HEK293T (cell line): ENCODE results near the gene TOMM70.

Experiments used
- CTCF ChIA-PET: fragments of 350-600 bp; formaldehyde crosslinking; extraction: SDS; loops from one replicate; lab custom pipeline; 2021; ENCODE audit warnings: antibody characterized with exemption, inconsistent platforms; lab: Yijun Ruan, JAX
- POLR2A ChIA-PET: fragments of 350-600 bp; formaldehyde crosslinking; extraction: SDS; loops from one replicate; lab custom pipeline; 2020; ENCODE audit warnings: antibody characterized with exemption, inconsistent platforms; lab: Yijun Ruan, JAX
- DNase-seq: peaks from one replicate; pipeline ENCODE4 v3.0.0; 2012; ENCODE audit warnings: mixed read lengths; ENCODE audit errors: extremely low spot score
- ARNT ChIP-seq: fragments of 450-650 bp; IDR thresholded peaks from 2 replicates; pipeline ENCODE4 v1.6.1; 2017; ENCODE audit warnings: mild to moderate bottlenecking
- BHLHE40 ChIP-seq: fragments of 450-650 bp; IDR thresholded peaks from 2 replicates; pipeline ENCODE4 v1.6.1; 2016; ENCODE audit warnings: mild to moderate bottlenecking, moderate library complexity, borderline replicate concordance
- CTBP1 ChIP-seq: fragments of 450-650 bp; IDR thresholded peaks from 2 replicates; pipeline ENCODE4 v1.6.1; 2016; ENCODE audit warnings: borderline replicate concordance
- ELF4 ChIP-seq: fragments of 450-650 bp; IDR thresholded peaks from 2 replicates; pipeline ENCODE4 v1.6.1; 2017; ENCODE audit warnings: antibody characterized with exemption
- FOXA1 ChIP-seq: fragments of 450-650 bp; IDR thresholded peaks from 2 replicates; pipeline ENCODE4 v1.6.1; 2016; ENCODE audit warnings: mild to moderate bottlenecking
- FOXK2 ChIP-seq: fragments of 450-650 bp; IDR thresholded peaks from 2 replicates; pipeline ENCODE4 v1.6.1; 2016; ENCODE audit warnings: mild to moderate bottlenecking
- FOXM1 ChIP-seq: fragments of 450-650 bp; IDR thresholded peaks from 2 replicates; pipeline ENCODE4 v1.6.1; 2017; ENCODE audit warnings: mild to moderate bottlenecking, borderline replicate concordance
- HDGF ChIP-seq: fragments of 450-650 bp; IDR thresholded peaks from 2 replicates; pipeline ENCODE4 v1.6.1; 2017; ENCODE audit warnings: antibody characterized with exemption, borderline replicate concordance
- L3MBTL2 ChIP-seq: fragments of 450-650 bp; conservative IDR thresholded peaks from 2 replicates; pipeline ENCODE4 v1.6.1; 2016; ENCODE audit warnings: mild to moderate bottlenecking
- LEF1 ChIP-seq: fragments of 450-650 bp; IDR thresholded peaks from 2 replicates; pipeline ENCODE4 v1.6.1; 2017; ENCODE audit warnings: mild to moderate bottlenecking, borderline replicate concordance
- NFRKB ChIP-seq: fragments of 450-650 bp; IDR thresholded peaks from 2 replicates; pipeline ENCODE4 v1.6.1; 2016; ENCODE audit warnings: mild to moderate bottlenecking, moderate library complexity
- PKNOX1 ChIP-seq: fragments of 450-650 bp; IDR thresholded peaks from 2 replicates; pipeline ENCODE4 v1.6.1; 2016
- SP1 ChIP-seq: fragments of 450-650 bp; IDR thresholded peaks from 2 replicates; pipeline ENCODE4 v1.6.1; 2017
- SUZ12 ChIP-seq: fragments of 450-650 bp; IDR thresholded peaks from 2 replicates; pipeline ENCODE4 v1.6.1; 2016; ENCODE audit warnings: mild to moderate bottlenecking
- TARDBP ChIP-seq: fragments of 450-650 bp; IDR thresholded peaks from 2 replicates; pipeline ENCODE4 v1.6.1; 2016
- ZNF384 ChIP-seq: fragments of 450-650 bp; IDR thresholded peaks from 2 replicates; pipeline ENCODE4 v1.6.1; 2016

TOMM70 gene

GRCh38 chr3:100419406-100419805 is 18.5 kb upstream of the TOMM70 start:
- DNase-seq, result no peak
- TF ChIP-seq ZNF384, result no peak
- no peak for TF ChIP-seq NFRKB
- TF ChIP-seq PKNOX1, result no peak
- CTCF ChIA-PET, result no interaction called here
- POLR2A ChIA-PET, result interaction anchor here (1.4 kb wide), 1 partner anchor 15 kb away, joined by 4 read pairs; no protein-coding TSS in a partner anchor

- TF ChIP-seq SP1, result no peak
- TF ChIP-seq PKNOX1, result no peak
- TF ChIP-seq HDGF, result no peak
- TF ChIP-seq L3MBTL2, result no peak
- no peak for TF ChIP-seq ZNF384
- TF ChIP-seq LEF1, result no peak
- TF ChIP-seq FOXA1, result no peak
- no peak for TF ChIP-seq CTBP1
- no peak for TF ChIP-seq ELF4
- no peak for TF ChIP-seq SUZ12
- TF ChIP-seq FOXK2, result no peak
- TF ChIP-seq ARNT, result no peak
- no peak for TF ChIP-seq BHLHE40
- ChIA-PET CTCF (no interaction called here), POLR2A (no interaction called here)
- DNase-seq, result no peak
These were observed 16.0 kb upstream of the TOMM70 start for GRCh38 chr3:100416863-100417262.

- DNase-seq, result no peak
- ChIA-PET POLR2A (no interaction called here), CTCF (no interaction called here)
- TF ChIP-seq ARNT, result no peak
- TF ChIP-seq LEF1, result no peak
- TF ChIP-seq NFRKB, result no peak
- no peak for TF ChIP-seq CTBP1
- no peak for TF ChIP-seq FOXA1
- TF ChIP-seq FOXK2, result no peak
- no peak for TF ChIP-seq PKNOX1
- no peak for TF ChIP-seq HDGF
- no peak for TF ChIP-seq SUZ12
- no peak for TF ChIP-seq ZNF384
- TF ChIP-seq ELF4, result no peak
- TF ChIP-seq L3MBTL2, result no peak
These were observed 15.3 kb upstream of the TOMM70 start for GRCh38 chr3:100416176-100416575.

- ChIA-PET POLR2A (interaction anchor here (0.9 kb wide), 1 partner anchor 12 kb away, joined by 3 read pairs; the partner anchor contains the start of gene LNP1), CTCF (no interaction called here)
- no peak for DNase-seq
- TF ChIP-seq SUZ12, result no peak
- no peak for TF ChIP-seq PKNOX1
- no peak for TF ChIP-seq LEF1
- TF ChIP-seq FOXA1, result no peak
- no peak for TF ChIP-seq L3MBTL2
- no peak for TF ChIP-seq ARNT
- TF ChIP-seq HDGF, result no peak
- no peak for TF ChIP-seq CTBP1
- no peak for TF ChIP-seq NFRKB
- no peak for TF ChIP-seq ZNF384
- TF ChIP-seq FOXK2, result no peak
- no peak for TF ChIP-seq FOXM1
- no peak for TF ChIP-seq ELF4
- no peak for TF ChIP-seq SP1
- no peak for TF ChIP-seq TARDBP
- no peak for TF ChIP-seq BHLHE40
These were observed 12.7 kb upstream of the TOMM70 start for GRCh38 chr3:100413613-100414012.

DNA sequence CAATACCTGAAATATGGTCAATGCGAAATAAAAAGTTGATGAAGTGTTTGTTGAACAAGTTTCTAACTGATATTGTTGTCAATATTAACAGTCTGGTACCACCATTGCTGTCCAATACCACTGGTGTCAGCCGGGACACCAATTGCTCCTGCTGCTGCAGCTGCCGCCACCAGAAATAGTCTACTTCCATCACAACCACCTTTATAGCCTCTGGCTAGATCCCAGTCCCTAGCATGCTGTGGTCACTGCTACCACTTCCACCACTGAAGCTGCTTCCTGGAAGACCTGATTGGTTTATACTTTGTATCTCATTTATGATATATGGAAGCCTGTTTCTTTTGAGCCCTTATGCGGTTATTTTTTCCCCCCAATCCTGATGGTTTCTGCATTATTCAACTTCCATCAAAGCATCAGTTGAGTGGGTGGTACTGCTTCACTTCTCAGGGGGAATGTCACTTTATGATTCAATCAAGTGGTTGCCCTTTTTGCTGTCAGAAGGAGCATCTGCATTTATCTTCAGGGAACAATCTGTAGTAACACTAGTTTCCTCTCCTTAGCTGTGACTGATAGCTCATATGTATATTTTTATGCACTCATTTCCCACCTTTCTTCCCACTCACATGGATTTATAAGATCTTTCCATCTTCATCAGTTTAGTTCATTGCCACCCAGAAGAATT is 12.2 kb upstream of the TOMM70 start:
- no peak for TF ChIP-seq LEF1
- no peak for DNase-seq
- ChIA-PET CTCF (no interaction called here), POLR2A (interaction anchor here (0.9 kb wide), 1 partner anchor 12 kb away, joined by 3 read pairs; the partner anchor contains the start of gene LNP1)
